ENCODE measurements around the gene RFPL2. TPM values are rescaled to one million over a fixed set of nuclear protein-coding genes. Genes with fewer than 3 reads are reported as not detected.

Gene RFPL2
- total and polyA plus RNA-seq, 2 of the 13 experiments (the other 11 are each of a cell fraction or from before 2014, with no cell fraction given) = not detected

GRCh38 chr22:32204856-32205722 lies at the start of gene RFPL2 (continued):
- TF ChIP-seq ELK4 (CRISPR knock-in tag; IDR thresholded peaks at IDR 0.05; ENCODE audit: borderline replicate concordance) = no peak
- TF ChIP-seq DMAP1 (CRISPR knock-in tag; IDR thresholded peaks at IDR 0.05) = no peak
- no peak for TF ChIP-seq ZBTB39 (CRISPR knock-in tag; IDR thresholded peaks at IDR 0.05)
- peak; percentile 50 for TF ChIP-seq ZMYM4 (CRISPR knock-in tag; IDR thresholded peaks at IDR 0.05)
- TF ChIP-seq, protein P1, sequence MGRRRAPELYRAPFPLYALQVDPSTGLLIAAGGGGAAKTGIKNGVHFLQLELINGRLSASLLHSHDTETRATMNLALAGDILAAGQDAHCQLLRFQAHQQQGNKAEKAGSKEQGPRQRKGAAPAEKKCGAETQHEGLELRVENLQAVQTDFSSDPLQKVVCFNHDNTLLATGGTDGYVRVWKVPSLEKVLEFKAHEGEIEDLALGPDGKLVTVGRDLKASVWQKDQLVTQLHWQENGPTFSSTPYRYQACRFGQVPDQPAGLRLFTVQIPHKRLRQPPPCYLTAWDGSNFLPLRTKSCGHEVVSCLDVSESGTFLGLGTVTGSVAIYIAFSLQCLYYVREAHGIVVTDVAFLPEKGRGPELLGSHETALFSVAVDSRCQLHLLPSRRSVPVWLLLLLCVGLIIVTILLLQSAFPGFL (CRISPR knock-in tag; IDR thresholded peaks at IDR 0.05) = no peak
- no peak for TF ChIP-seq ZFP62 (CRISPR knock-in tag; IDR thresholded peaks at IDR 0.05)
- TF ChIP-seq AHDC1 (CRISPR knock-in tag; IDR thresholded peaks at IDR 0.05; ENCODE audit: borderline replicate concordance) = no peak
- TF ChIP-seq SNAPC2 (CRISPR knock-in tag; IDR thresholded peaks at IDR 0.05) = no peak
- TF ChIP-seq MTF2 (CRISPR knock-in tag; IDR thresholded peaks at IDR 0.05; ENCODE audit: borderline replicate concordance) = no peak
- TF ChIP-seq ZNF7 (CRISPR knock-in tag; IDR thresholded peaks at IDR 0.05) = no peak
- peak; percentile 53; the same call in 1 of the 2 replicates for TF ChIP-seq ZNF441 (CRISPR knock-in tag; IDR thresholded peaks at IDR 0.05; ENCODE audit: borderline replicate concordance)
- TF ChIP-seq POLR2AphosphoS5 (IDR thresholded peaks at IDR 0.05; ENCODE audit: low read depth, low read length) = peak; percentile 27; the same call in 1 of the 2 replicates
- TF ChIP-seq, protein P2, sequence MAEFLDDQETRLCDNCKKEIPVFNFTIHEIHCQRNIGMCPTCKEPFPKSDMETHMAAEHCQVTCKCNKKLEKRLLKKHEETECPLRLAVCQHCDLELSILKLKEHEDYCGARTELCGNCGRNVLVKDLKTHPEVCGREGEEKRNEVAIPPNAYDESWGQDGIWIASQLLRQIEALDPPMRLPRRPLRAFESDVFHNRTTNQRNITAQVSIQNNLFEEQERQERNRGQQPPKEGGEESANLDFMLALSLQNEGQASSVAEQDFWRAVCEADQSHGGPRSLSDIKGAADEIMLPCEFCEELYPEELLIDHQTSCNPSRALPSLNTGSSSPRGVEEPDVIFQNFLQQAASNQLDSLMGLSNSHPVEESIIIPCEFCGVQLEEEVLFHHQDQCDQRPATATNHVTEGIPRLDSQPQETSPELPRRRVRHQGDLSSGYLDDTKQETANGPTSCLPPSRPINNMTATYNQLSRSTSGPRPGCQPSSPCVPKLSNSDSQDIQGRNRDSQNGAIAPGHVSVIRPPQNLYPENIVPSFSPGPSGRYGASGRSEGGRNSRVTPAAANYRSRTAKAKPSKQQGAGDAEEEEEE (CRISPR knock-in tag; IDR thresholded peaks at IDR 0.05; ENCODE audit: borderline replicate concordance) = no peak
- TF ChIP-seq POLR2A (IDR thresholded peaks at IDR 0.05; ENCODE audit: insufficient read depth in 1 of 2, low read depth in 2 of 2, low read length in 2 of 2) = peak; percentile 30 to 55; a peak in 2 of 4 replicates
- TF ChIP-seq MAFK (conservative IDR thresholded peaks at IDR 0.05 in 1 of 2, IDR thresholded peaks at IDR 0.05 in 1 of 2; ENCODE audit: low read length in 2 of 2) = no peak

All from HepG2 (cell line).